Coronary artery (tissue), 2 donors: ENCODE measurements around the gene NISCH.

Experiments used
- DNase-seq: peaks from one replicate; pipeline ENCODE4 v3.0.0-alpha.2; 2017; ENCODE audit warnings: low spot score
- H3K27ac ChIP-seq, 2 donors: fragments of 200-600 bp; sonication (generic); one replicate each; pipeline ENCODE4 v1.5.1; 2016 to 2019
- H3K4me3 ChIP-seq: fragments of 200-600 bp; sonication (generic); 2 replicates; pipeline ENCODE4 v1.5.1; 2016; ENCODE audit warnings: mild to moderate bottlenecking, moderate library complexity
- TF ChIP-seq, protein P1 (sequence below): fragments of 200-600 bp; sonication (generic); IDR thresholded peaks from one replicate; pipeline ENCODE4 v1.5.1; 2019; ENCODE audit warnings: antibody characterized with exemption

The NISCH gene

DNA sequence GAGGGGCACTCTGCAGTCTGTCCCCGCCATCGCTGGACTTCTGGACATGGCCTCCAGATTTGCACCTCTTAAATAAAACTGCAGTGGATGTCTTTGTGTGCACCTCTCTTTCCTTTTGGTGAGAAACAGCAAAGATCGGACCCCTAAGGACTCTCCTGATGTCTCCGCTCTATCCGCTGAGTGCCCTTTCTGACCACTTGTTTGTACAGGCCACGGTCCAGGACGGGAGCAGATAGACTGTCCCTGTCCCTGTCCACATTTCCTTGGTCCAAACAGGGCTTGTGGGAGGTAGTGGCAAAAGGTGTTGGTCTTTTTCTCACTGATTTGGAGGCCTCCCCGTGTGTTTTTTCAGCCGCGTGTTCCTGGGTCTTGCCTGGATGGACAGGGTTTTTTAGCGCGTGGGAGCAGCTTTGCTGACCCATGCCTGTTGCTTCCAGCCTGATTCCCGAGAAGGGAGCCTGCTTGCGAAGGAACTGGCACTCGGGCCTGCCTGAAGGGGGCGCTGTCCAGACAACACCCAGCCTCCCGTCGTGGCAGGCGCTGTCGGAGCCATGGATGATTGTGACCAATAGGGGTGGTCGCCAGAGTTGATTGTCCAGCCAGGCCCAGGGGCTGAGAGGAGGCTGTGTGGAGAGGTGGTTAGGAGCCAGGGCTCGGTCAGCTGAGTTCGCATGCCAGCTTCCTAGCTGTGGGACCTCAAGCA is 26.6 kb downstream of the NISCH start:
- DNase-seq, result no peak
- Histone ChIP-seq H3K27ac (peak overlapping the region in 1 of 2 donors; percentile 81), H3K4me3 (no peak overlapping the region)
- TF ChIP-seq, protein P1, sequence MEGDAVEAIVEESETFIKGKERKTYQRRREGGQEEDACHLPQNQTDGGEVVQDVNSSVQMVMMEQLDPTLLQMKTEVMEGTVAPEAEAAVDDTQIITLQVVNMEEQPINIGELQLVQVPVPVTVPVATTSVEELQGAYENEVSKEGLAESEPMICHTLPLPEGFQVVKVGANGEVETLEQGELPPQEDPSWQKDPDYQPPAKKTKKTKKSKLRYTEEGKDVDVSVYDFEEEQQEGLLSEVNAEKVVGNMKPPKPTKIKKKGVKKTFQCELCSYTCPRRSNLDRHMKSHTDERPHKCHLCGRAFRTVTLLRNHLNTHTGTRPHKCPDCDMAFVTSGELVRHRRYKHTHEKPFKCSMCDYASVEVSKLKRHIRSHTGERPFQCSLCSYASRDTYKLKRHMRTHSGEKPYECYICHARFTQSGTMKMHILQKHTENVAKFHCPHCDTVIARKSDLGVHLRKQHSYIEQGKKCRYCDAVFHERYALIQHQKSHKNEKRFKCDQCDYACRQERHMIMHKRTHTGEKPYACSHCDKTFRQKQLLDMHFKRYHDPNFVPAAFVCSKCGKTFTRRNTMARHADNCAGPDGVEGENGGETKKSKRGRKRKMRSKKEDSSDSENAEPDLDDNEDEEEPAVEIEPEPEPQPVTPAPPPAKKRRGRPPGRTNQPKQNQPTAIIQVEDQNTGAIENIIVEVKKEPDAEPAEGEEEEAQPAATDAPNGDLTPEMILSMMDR, result no peak

DNA sequence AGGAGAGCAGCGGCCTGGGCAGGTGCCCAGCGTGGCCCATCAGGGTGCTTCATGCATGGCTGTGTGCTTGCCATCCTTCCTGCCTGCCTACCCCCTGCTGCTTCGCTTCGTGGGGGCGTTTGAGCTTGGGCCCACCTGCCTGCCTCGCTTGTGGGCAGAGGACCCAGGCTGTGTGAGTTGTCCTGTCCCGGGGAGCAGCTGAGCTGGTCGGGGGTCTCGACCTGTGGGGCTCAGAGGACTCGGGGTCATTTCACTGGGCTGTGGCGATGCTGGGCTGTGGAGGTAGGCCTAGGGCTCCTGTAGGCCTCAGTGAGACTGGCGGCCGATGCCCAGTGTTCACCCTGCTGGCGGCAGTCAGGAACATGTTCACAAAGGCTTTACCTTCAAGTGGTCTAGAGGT is 27.7 kb downstream of the NISCH start:
- TF ChIP-seq, protein P1, result no peak
- peak overlapping the region; percentile 35 for H3K4me3 ChIP-seq
- H3K27ac ChIP-seq, result peak overlapping the region; percentile 58 to 81
- no peak for DNase-seq

DNA sequence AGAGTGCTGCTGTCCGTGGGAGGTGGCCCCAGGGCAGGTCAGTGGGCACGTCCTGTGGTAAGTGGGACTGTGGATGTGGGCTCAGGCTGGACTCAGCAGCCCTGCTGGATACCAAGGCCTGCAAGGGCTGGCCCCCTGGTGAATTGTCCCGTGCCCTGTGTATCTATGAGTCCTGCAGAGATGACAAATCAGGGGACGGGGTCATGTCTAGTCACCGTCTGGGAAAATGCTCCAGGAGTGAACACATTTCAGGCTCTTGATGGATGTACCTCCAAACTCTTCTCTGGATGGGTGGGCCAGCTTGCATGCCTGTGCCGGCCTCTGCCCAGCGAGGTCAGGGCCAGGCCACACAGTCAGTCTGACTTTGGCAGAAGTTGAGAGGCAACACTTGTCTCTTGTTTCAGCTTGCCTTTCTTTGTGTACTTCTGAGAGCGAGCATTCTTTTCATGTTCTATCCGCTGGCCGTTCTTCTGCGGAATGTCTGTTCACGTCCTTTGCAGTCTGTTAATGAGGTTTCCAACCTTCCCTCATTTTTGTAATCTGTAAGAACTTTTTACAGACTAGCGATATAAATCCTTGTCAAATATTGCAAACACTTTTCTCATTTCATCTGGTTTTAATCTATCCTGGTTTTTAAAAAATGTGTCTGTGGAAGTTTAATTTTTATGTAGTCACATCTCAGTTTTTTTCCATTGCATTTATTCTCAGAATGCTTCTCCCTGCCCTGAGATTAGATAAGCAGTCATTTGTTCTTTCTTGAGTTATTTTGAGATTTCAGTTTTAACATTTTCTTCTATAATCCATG is 28.4 kb downstream of the NISCH start:
- peak overlapping the region; percentile 58 to 81 for H3K27ac ChIP-seq
- DNase-seq, result no peak
- TF ChIP-seq, protein P1, result no peak
- peak overlapping the region; percentile 35 for H3K4me3 ChIP-seq

DNA sequence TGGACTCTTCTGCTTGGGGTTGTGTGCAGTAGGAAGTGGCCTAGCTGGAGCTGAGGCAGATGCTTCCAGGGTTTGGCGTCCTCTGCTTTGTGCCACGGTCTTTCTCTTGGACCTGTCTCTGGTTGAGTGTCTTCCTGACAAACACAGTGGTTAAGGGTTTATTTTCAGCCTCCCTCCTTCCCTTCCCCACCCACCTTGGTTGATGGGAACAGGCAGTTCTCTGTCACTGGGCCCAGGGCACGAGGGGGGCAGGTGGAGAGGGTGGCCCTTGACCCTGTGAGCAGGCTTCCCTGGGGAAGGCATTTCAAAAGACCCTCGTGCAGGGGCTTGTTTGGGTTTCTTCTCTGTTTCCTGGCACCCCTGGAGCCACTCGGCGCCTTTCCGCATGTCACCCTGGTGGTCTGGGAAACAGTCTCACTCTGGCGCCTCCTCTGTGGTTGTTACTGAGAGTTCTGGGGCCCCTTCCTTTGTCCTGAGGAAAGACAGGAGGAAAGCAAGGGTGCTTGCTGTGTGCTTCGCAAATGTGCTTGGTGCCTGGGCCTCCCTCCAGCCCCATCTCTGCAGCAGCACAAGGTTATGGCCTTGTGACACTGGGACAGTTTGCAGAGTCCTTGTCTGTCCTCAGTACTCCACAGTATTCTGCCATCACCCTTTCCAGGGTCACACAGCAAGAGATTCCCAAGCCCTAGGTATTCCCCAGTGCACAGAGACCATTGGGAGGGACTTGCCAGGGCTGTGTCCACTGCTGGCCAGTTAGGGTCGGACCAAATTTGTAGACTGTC is 29.5 kb downstream of the NISCH start:
- H3K27ac ChIP-seq, result peak overlapping the region; percentile 58 to 81
- TF ChIP-seq, protein P1, result no peak
- no peak for DNase-seq
- H3K4me3 ChIP-seq, result peak overlapping the region; percentile 8

DNA sequence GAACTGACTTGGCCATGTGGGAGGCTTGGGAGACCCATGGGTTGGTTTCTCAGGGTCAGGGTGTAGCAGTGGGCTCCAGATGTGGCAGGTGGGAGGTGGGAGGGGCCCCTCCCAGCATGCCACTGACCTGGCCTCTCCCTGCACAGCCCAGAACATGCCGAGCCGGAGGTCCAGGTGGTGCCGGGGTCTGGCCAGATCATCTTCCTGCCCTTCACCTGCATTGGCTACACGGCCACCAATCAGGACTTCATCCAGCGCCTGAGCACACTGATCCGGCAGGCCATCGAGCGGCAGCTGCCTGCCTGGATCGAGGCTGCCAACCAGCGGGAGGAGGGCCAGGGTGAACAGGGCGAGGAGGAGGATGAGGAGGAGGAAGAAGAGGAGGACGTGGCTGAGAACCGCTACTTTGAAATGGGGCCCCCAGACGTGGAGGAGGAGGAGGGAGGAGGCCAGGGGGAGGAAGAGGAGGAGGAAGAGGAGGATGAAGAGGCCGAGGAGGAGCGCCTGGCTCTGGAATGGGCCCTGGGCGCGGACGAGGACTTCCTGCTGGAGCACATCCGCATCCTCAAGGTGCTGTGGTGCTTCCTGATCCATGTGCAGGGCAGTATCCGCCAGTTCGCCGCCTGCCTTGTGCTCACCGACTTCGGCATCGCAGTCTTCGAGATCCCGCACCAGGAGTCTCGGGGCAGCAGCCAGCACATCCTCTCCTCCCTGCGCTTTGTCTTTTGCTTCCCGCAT is 31.8 kb downstream of the NISCH start:
- TF ChIP-seq, protein P1, result no peak
- DNase-seq, result no peak
- no peak overlapping the region for H3K27ac ChIP-seq
- no peak overlapping the region for H3K4me3 ChIP-seq

DNA sequence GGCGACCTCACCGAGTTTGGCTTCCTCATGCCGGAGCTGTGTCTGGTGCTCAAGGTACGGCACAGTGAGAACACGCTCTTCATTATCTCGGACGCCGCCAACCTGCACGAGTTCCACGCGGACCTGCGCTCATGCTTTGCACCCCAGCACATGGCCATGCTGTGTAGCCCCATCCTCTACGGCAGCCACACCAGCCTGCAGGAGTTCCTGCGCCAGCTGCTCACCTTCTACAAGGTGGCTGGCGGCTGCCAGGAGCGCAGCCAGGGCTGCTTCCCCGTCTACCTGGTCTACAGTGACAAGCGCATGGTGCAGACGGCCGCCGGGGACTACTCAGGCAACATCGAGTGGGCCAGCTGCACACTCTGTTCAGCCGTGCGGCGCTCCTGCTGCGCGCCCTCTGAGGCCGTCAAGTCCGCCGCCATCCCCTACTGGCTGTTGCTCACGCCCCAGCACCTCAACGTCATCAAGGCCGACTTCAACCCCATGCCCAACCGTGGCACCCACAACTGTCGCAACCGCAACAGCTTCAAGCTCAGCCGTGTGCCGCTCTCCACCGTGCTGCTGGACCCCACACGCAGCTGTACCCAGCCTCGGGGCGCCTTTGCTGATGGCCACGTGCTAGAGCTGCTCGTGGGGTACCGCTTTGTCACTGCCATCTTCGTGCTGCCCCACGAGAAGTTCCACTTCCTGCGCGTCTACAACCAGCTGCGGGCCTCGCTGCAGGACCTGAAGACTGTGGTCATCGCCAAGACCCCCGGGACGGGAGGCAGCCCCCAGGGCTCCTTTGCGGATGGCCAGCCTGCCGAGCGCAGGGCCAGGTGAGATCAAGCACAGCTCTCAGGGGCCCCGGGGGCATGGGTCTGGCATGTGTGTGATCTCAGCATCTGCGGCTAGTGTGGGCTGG is 32.6 kb downstream of the NISCH start:
- no peak overlapping the region for H3K4me3 ChIP-seq
- TF ChIP-seq, protein P1, result no peak
- no peak overlapping the region for H3K27ac ChIP-seq
- no peak for DNase-seq
